Upper lobe of left lung (tissue), 4 donors: ENCODE results near the gene MEMO1.

Experiments
- CTCF ChIP-seq, 6 experiments: fragments of 450-650 bp in 4 of 6; fragments of 200-600 bp in 2 of 6; sonication (generic) in 2 of 6; IDR thresholded peaks; one replicate each; pipeline ENCODE4 v1.5.1; 2016 to 2019; ENCODE audit warnings: antibody characterized with exemption in 6 of 6
- EP300 ChIP-seq, 4 donors: sonication (generic); formaldehyde crosslinking; IDR thresholded peaks; one replicate each; pipeline ENCODE4 v1.5.1; 2017; ENCODE audit warnings: antibody characterized with exemption in 4 of 4, control low read depth in 2 of 4
- POLR2A ChIP-seq, 4 donors: fragments of 450-650 bp; IDR thresholded peaks; one replicate each; pipeline ENCODE4 v1.5.1; 2016 to 2017; ENCODE audit warnings: antibody characterized with exemption in 4 of 4, mild to moderate bottlenecking in 2 of 4
- POLR2AphosphoS5 ChIP-seq, 2 donors: sonication (generic); formaldehyde crosslinking; IDR thresholded peaks; one replicate each; pipeline ENCODE4 v1.5.1; 2017; ENCODE audit warnings: antibody characterized with exemption in 2 of 2

DNA sequence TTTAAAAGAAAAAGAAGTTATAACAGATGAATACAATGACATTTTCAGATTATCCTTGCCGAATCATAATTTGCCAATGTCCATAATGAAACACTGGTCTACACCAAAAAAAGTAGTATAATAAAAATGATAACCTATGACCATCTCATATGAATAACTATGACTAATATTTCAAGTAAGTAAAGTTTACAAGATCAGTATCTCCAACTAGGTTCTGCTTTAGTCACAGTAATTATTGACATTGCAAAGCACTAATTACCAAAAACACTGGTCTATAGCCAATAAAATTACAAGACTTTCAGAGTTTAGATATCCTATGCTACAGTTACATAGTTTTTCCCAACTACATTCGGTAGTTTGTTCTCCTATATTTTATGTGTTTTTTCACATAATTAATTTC, 136.7 kb downstream of the MEMO1 start:
- TF ChIP-seq CTCF (IDR thresholded peaks at IDR 0.05) (no peak), POLR2A (IDR thresholded peaks at IDR 0.05) (no peak), POLR2AphosphoS5 (IDR thresholded peaks at IDR 0.05) (no peak), EP300 (IDR thresholded peaks at IDR 0.05) (no peak)
